HUES6 (cell line): Measurements from ENCODE around the gene VRTN.
"Not testable (repeated sequence)": the region's sequence is repeated elsewhere in the genome, so short reads cannot be mapped to it uniquely, and the experiment has no call there.

Experiments used
- H3K27ac ChIP-seq: 2 replicates; pipeline ENCODE4 v1.7.0; 2013; ENCODE audit warnings: low read depth, mild to moderate bottlenecking, low read length, inconsistent platforms
- H3K27me3 ChIP-seq: 2 replicates; pipeline ENCODE4 v1.6.1; 2013; ENCODE audit warnings: low read length; ENCODE audit not compliant: control insufficient read depth, insufficient read depth
- H3K36me3 ChIP-seq: 2 replicates; pipeline ENCODE4 v1.6.1; 2013; ENCODE audit warnings: low read length; ENCODE audit not compliant: control insufficient read depth, insufficient read depth
- H3K4me1 ChIP-seq: 2 replicates; pipeline ENCODE4 v1.6.1; 2013; ENCODE audit warnings: low read length; ENCODE audit not compliant: control insufficient read depth, insufficient read depth
- H3K4me3 ChIP-seq: 2 replicates; pipeline ENCODE4 v1.5.1; 2013; ENCODE audit warnings: low read depth, low read length
- H3K9ac ChIP-seq: one replicate; pipeline ENCODE4 v1.6.1; 2013; ENCODE audit warnings: mild to moderate bottlenecking, low read length
- H3K9me3 ChIP-seq: 2 replicates; pipeline ENCODE4 v1.6.1; 2013; ENCODE audit warnings: low read depth, low read length; ENCODE audit not compliant: control insufficient read depth, insufficient read depth

VRTN gene

DNA sequence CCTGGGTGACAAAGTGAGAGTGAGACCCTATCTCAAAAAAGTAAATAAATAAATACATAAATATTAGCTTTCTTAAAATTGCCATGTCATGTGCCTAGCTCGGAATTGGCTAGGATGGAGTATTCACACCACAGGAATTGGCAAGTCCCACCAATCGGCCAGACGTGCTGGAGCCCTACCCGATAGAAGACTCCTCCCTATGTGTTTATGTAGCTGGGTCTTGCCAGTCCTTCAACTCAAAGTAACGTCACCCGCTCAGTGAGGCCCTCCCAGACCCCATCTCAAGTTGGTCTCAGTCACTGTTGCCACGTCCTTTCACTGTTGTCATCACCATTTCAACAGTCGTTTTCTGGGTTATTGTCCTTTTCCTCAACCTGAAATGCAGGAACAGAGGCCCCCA is 20.2 kb downstream of the VRTN start:
- H3K9me3 ChIP-seq, result no peaks in the 10 kb centered on the region
- H3K9ac ChIP-seq, result no peak overlapping the region
- peaks cover 2% of the 10 kb centered on the region; the same call in 1 of the 2 replicates for H3K4me1 ChIP-seq
- H3K27me3 ChIP-seq, result no peaks in the 10 kb centered on the region
- no peak overlapping the region for H3K4me3 ChIP-seq
- H3K27ac ChIP-seq, result no peak overlapping the region
- no peaks in the 10 kb centered on the region for H3K36me3 ChIP-seq

DNA sequence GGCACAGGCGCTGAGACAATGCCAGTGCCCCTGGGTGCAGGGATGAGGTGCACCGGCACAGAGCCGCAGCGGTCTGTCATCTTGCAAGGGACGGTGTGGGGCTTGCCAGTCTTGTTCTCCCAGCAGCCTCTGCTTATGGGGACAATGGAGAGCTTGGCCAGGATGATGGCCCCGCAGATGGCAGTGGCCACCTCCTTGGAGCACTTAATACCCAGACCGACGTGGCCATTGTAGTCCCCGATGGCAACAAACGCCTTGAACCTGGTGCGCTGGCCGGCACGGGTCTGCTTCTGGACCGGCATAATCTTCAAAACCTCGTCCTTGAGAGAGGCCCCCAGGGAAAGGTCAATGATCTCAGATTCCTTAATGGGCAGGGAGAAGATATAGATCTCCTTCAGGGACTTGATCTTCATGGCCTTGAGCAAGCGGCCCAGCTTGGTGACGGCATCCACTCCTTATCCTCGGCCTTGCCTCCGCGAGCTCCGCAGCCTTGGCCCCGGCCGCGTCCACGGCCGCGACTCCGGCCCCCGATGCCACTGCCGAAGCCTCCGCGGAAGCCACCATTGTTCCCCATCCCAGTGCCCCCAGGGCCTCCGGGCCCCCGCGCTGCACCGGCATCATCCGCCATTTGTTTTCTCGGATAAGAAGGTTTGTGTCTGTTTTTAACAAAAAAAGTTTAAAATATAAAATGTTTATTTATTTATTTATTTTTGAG is 29.9 kb downstream of the VRTN start:
- no peaks in the 10 kb centered on the region for H3K27me3 ChIP-seq
- H3K4me1 ChIP-seq, result no peaks in the 10 kb centered on the region
- no peaks in the 10 kb centered on the region for H3K9me3 ChIP-seq
- H3K9ac ChIP-seq, result no peak overlapping the region
- H3K36me3 ChIP-seq, result no peaks in the 10 kb centered on the region
- no peak overlapping the region for H3K4me3 ChIP-seq
- H3K27ac ChIP-seq, result no peak overlapping the region

DNA sequence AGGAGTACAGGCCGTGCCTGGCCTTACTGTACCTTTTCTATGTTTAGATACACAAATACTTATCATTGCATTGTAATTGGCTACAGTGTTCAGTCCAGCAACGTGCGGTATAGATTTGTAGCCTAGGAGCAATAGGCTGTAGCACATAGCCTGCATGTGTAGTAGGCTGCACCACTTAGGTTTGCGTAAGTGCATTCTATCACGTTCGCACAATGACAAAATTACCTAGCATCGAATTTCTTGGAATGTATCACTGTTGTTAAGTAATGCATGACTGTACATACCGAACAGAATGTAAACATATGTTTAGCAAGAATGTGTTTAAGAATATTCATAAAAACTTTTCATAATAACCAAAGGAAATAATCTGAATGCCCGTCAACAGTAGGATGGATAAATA is 31.9 kb downstream of the VRTN start:
- H3K4me1 ChIP-seq, result no peaks in the 10 kb centered on the region
- H3K27ac ChIP-seq, result no peak overlapping the region
- H3K4me3 ChIP-seq, result no peak overlapping the region

DNA sequence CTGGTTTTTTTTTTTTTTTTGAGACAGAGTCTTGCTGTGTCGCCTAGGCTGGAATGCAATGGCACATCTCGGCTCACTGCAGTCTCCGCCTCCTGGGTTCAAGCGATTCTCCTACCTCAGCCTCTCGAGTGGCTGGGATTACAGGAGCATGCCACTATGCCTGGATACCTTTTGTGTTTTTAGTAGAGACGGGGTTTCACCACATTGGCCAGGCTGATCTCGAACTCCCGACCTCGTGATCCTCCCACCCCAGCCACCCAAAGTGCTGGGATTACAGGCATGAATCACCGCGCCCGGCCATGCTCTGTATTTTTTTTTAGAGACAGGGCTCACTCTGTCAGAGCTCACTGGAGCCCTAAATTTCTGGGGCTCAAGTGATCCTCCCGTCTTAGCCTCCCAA is 32.6 kb downstream of the VRTN start:
- H3K9me3 ChIP-seq, result no peaks in the 10 kb centered on the region
- H3K4me1 ChIP-seq, result no peaks in the 10 kb centered on the region
- H3K9ac ChIP-seq, result no peak overlapping the region
- H3K27me3 ChIP-seq, result no peaks in the 10 kb centered on the region
- no peak overlapping the region for H3K4me3 ChIP-seq
- H3K27ac ChIP-seq, result no peak overlapping the region
- H3K36me3 ChIP-seq, result no peaks in the 10 kb centered on the region

More for the DNA sequence above, 31.9 kb downstream of the VRTN start:
- Histone ChIP-seq H3K9me3 (no peaks in the 10 kb centered on the region), H3K36me3 (no peaks in the 10 kb centered on the region), H3K9ac (no peak overlapping the region), H3K27me3 (no peaks in the 10 kb centered on the region)

- not testable (repeated sequence) for H3K4me1 ChIP-seq, H3K4me3 ChIP-seq, H3K27me3 ChIP-seq, H3K9ac ChIP-seq, H3K27ac ChIP-seq, H3K9me3 ChIP-seq, H3K36me3 ChIP-seq
Observed at GRCh38 chr14:74381571-74381970, 33.3 kb downstream of the VRTN start.

GRCh38 chr14:74382231-74382630 is 34.0 kb downstream of the VRTN start:
- no peak overlapping the region for H3K4me3 ChIP-seq
- no peak overlapping the region for H3K9ac ChIP-seq
- H3K4me1 ChIP-seq, result no peaks in the 10 kb centered on the region
- no peaks in the 10 kb centered on the region for H3K36me3 ChIP-seq
- H3K27ac ChIP-seq, result no peak overlapping the region
- H3K27me3 ChIP-seq, result no peaks in the 10 kb centered on the region
- no peaks in the 10 kb centered on the region for H3K9me3 ChIP-seq

- Histone ChIP-seq H3K9me3 (no peaks in the 10 kb centered on the region), H3K27ac (no peak overlapping the region), H3K4me1 (no peaks in the 10 kb centered on the region), H3K36me3 (no peaks in the 10 kb centered on the region), H3K9ac (no peak overlapping the region), H3K4me3 (no peak overlapping the region), H3K27me3 (no peaks in the 10 kb centered on the region)
Observed at GRCh38 chr14:74389980-74390379, 41.7 kb downstream of the VRTN start.

GRCh38 chr14:74390505-74390904 is 42.2 kb downstream of the VRTN start:
- H3K27me3 ChIP-seq, H3K36me3 ChIP-seq, H3K4me1 ChIP-seq, H3K9ac ChIP-seq, H3K9me3 ChIP-seq, H3K27ac ChIP-seq, H3K4me3 ChIP-seq: not testable (repeated sequence)

- Histone ChIP-seq H3K9ac (no peak overlapping the region), H3K36me3 (no peaks in the 10 kb centered on the region), H3K27me3 (no peaks in the 10 kb centered on the region), H3K4me1 (no peaks in the 10 kb centered on the region; the same call in 1 of the 2 replicates), H3K27ac (no peak overlapping the region), H3K9me3 (no peaks in the 10 kb centered on the region), H3K4me3 (no peak overlapping the region)
Observed at GRCh38 chr14:74391479-74391878, 43.2 kb downstream of the VRTN start.

- Histone ChIP-seq H3K27me3 (no peaks in the 10 kb centered on the region), H3K4me1 (no peaks in the 10 kb centered on the region; the same call in 1 of the 2 replicates), H3K4me3 (no peak overlapping the region), H3K9me3 (no peaks in the 10 kb centered on the region), H3K9ac (no peak overlapping the region), H3K27ac (no peak overlapping the region), H3K36me3 (no peaks in the 10 kb centered on the region)
Observed at GRCh38 chr14:74392616-74393570, 44.6 kb downstream of the VRTN start.

DNA sequence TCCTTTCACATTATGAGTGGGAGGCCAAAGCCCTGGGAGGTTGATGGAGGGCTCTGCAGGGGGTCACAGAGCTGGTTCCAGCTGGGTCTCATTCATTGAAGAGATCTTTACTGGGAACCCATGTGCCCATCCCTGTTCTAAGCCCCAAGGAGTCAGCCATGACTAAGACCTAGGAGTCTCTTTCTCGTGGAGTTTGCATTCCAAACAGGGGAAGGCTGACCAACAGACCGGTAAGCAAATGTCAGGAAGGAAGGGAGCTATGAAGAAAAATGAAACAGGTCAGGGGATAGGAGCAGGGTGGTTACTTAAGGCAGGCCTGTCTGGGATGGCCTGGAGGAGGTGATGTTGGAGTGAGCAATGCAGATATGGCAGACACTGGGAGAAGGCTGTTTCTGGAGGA is 46.3 kb downstream of the VRTN start:
- H3K36me3 ChIP-seq, result no peaks in the 10 kb centered on the region
- H3K4me1 ChIP-seq, result no peaks in the 10 kb centered on the region; the same call in 1 of the 2 replicates
- H3K4me3 ChIP-seq, result no peak overlapping the region
- H3K27ac ChIP-seq, result no peak overlapping the region
- no peaks in the 10 kb centered on the region for H3K9me3 ChIP-seq
- no peaks in the 10 kb centered on the region for H3K27me3 ChIP-seq
- no peak overlapping the region for H3K9ac ChIP-seq
